Neural crest cell (in vitro differentiated cells): ENCODE data around the gene GGT7. TPM values are rescaled to one million over a fixed set of nuclear protein-coding genes. Genes with fewer than 3 reads are reported as not detected.
A peak's percentile ranks its signal among the peaks of the same experiment; 100 is the strongest.

Source experiments
- DNase-seq: peaks from one replicate; pipeline ENCODE4 v3.0.0; 2021; ENCODE audit warnings: low read depth, mixed read lengths, low spot score
- H3K27ac Mint-ChIP-seq: one replicate; pipeline ENCODE4 v1.8.0; 2021; ENCODE audit warnings: mild to moderate bottlenecking, mixed read lengths; ENCODE audit not compliant: unreplicated experiment
- H3K27me3 Mint-ChIP-seq: 2 replicates; pipeline ENCODE4 v1.8.0; 2021; ENCODE audit warnings: low read depth, mild to moderate bottlenecking, mixed read lengths
- H3K36me3 Mint-ChIP-seq: 2 replicates; pipeline ENCODE4 v1.8.0; 2021; ENCODE audit warnings: low read depth, mild to moderate bottlenecking, mixed read lengths
- H3K4me1 Mint-ChIP-seq: 2 replicates; pipeline ENCODE4 v1.8.0; 2021; ENCODE audit warnings: mixed read lengths
- H3K4me3 Mint-ChIP-seq: one replicate; pipeline ENCODE4 v1.8.0; 2021; ENCODE audit warnings: mild to moderate bottlenecking, mixed read lengths
- H3K9me3 Mint-ChIP-seq: 2 replicates; pipeline ENCODE4 v1.8.0; 2021; ENCODE audit warnings: mixed read lengths
- CTCF ChIP-seq: fragments of 200-600 bp; sonication (generic); conservative IDR thresholded peaks from 2 replicates; pipeline ENCODE4 v1.5.0; 2021; ENCODE audit warnings: antibody characterized with exemption, mild to moderate bottlenecking
- total RNA-seq: library from RNA; stranded (reverse); gene quantifications from 2 replicates; pipeline ENCODE4 v1.2.1, GENCODE V29; 2021

The GGT7 gene
- total RNA-seq, 1 donor from 2014 or later = 64.1 TPM

DNA sequence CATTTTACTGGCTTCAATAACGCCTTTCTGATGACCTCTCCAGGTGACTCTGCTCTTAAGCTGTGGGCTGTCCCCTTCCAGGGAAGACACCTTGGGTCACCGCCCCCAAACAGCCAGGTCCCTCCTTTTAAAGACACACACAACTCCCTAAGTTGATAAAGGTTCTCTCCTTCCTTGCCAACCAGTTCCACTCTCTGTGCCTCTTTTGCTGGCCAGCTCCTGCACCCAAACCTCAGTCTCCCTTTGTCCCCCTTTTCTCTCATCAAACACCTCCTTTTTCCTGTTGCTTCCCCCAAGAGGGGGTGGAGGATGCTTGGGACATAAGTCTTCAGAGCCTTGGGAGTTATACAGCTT, 48.2 kb downstream of the GGT7 start:
- H3K9me3 Mint-ChIP-seq = no peaks in the 10 kb centered on the region
- H3K27me3 Mint-ChIP-seq = no peaks in the 10 kb centered on the region
- peak overlapping the region; percentile 99 for H3K27ac Mint-ChIP-seq
- TF ChIP-seq CTCF = no peak
- H3K36me3 Mint-ChIP-seq = peaks cover 7% of the 10 kb centered on the region
- H3K4me1 Mint-ChIP-seq = peaks cover 39% of the 10 kb centered on the region
- peak overlapping the region; percentile 99 for H3K4me3 Mint-ChIP-seq
- DNase-seq = peak; percentile 28

GRCh38 chr20:34824026-34824425, 48.6 kb downstream of the GGT7 start:
- no peak for TF ChIP-seq CTCF
- H3K4me1 Mint-ChIP-seq = peaks cover 39% of the 10 kb centered on the region
- H3K9me3 Mint-ChIP-seq = no peaks in the 10 kb centered on the region
- peak overlapping the region; percentile 99 for H3K4me3 Mint-ChIP-seq
- H3K27ac Mint-ChIP-seq = peak overlapping the region; percentile 99
- no peaks in the 10 kb centered on the region for H3K27me3 Mint-ChIP-seq
- no peak for DNase-seq
- H3K36me3 Mint-ChIP-seq = peaks cover 7% of the 10 kb centered on the region

GRCh38 chr20:34820805-34821578, 51.7 kb downstream of the GGT7 start:
- no peaks in the 10 kb centered on the region for H3K9me3 Mint-ChIP-seq
- peaks cover 54% of the 10 kb centered on the region for H3K4me1 Mint-ChIP-seq
- H3K4me3 Mint-ChIP-seq = peak overlapping the region; percentile 11
- no peak overlapping the region for H3K27ac Mint-ChIP-seq
- no peaks in the 10 kb centered on the region for H3K27me3 Mint-ChIP-seq
- no peak for DNase-seq
- TF ChIP-seq CTCF = no peak
- H3K36me3 Mint-ChIP-seq = peaks cover 7% of the 10 kb centered on the region

DNA sequence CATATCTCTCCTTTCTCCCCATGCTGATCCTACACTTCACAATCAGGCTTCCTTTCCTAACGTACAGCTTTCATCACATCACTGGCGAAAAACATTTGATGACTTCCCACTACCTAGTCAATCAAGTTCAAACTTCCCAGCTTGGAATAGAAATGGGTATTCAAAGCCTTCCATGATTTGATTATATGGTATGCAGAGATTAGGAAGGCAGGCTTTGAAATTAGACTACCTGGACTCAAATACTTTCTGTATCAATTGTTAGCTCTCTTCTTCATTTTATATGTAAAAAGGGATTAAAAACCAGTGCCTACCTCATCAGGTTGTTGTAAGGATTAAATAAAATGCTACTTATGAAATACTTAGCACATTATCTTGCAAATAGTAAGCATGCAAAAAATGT, 54.9 kb downstream of the GGT7 start:
- peaks cover 7% of the 10 kb centered on the region for H3K36me3 Mint-ChIP-seq
- peaks cover 41% of the 10 kb centered on the region for H3K4me1 Mint-ChIP-seq
- H3K9me3 Mint-ChIP-seq = no peaks in the 10 kb centered on the region
- H3K27me3 Mint-ChIP-seq = no peaks in the 10 kb centered on the region
- H3K4me3 Mint-ChIP-seq = no peak overlapping the region
- DNase-seq = no peak
- TF ChIP-seq CTCF = no peak
- no peak overlapping the region for H3K27ac Mint-ChIP-seq

DNA sequence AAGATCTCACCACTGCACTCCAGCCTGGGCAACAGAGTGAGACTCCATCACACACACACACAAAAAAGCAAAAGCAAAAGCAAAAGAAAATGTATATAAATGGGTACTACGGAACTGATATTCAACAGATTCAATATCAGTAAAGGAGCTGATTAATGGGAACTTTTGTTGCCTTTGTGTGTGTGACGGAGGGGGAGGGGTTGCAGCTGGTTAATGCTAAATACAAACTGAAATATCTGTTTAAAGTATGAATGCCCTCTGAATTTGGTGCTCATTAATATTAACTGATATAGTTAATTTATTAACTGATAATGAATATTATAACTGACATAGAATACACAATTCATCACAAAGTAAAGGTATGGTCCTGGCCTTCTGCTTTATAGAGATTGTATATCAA, 55.6 kb downstream of the GGT7 start:
- peaks cover 41% of the 10 kb centered on the region for H3K4me1 Mint-ChIP-seq

More for the DNA sequence above, 55.6 kb downstream of the GGT7 start:
- Mint-ChIP-seq H3K9me3 (no peaks in the 10 kb centered on the region), H3K27ac (no peak overlapping the region), H3K36me3 (peaks cover 4% of the 10 kb centered on the region), H3K27me3 (no peaks in the 10 kb centered on the region), H3K4me3 (no peak overlapping the region)
- TF ChIP-seq CTCF = no peak
- no peak for DNase-seq
